ENCODE measurements around the gene HSD11B1. TPM values are rescaled to one million over a fixed set of nuclear protein-coding genes. Genes with fewer than 3 reads are reported as not detected.

The HSD11B1 gene
- polyA plus RNA-seq, 3 donors, result not detected

- Mint-ChIP-seq H3K27me3 (ENCODE audit: low read depth in 3 of 3) (peaks cover 0 to 2% (median 0%) of the 10 kb centered on the region in 3 donors), H3K27ac (no peak overlapping the region), H3K9me3 (peaks cover 0 to 7% (median 4%) of the 10 kb centered on the region in 7 donors), H3K36me3 (peaks cover 2 to 6% of the 10 kb centered on the region in 2 donors), H3K4me3 (no peak overlapping the region), H3K4me1 (peaks cover 19% of the 10 kb centered on the region)
- Histone ChIP-seq H3K79me2 (ENCODE audit: insufficient read depth, low read length) (no peaks in the 10 kb centered on the region), H4K20me1 (ENCODE audit: insufficient read depth, low read length) (no peaks in the 10 kb centered on the region), H3K36me3 (replicated peaks in 1 of 2; ENCODE audit: control insufficient read depth in 1 of 2, insufficient read depth in 2 of 2, low read length in 2 of 2) (no peaks in the 10 kb centered on the region), H3K4me3 (replicated peaks in 1 of 3; ENCODE audit: low read depth in 2 of 3, low read length in 3 of 3) (no peak overlapping the region), H3K27me3 (ENCODE audit: control insufficient read depth in 2 of 2, insufficient read depth in 2 of 2, low read length in 2 of 2) (no peaks in the 10 kb centered on the region), H3K27ac (ENCODE audit: low read depth in 1 of 2, low read length in 2 of 2) (no peak overlapping the region), H3K9me3 (replicated peaks in 1 of 2; ENCODE audit: control insufficient read depth in 1 of 2, insufficient read depth in 1 of 2, low read length in 2 of 2) (no peaks in the 10 kb centered on the region), H3K9ac (ENCODE audit: insufficient read depth, low read length, poor library complexity, severe bottlenecking) (no peak overlapping the region), H3K4me2 (replicated peaks; ENCODE audit: extremely low read depth, low read length, poor library complexity, severe bottlenecking) (no peak overlapping the region), H2AFZ (ENCODE audit: insufficient read depth, low read depth, low read length, poor library complexity, severe bottlenecking) (no peak overlapping the region), H3K4me1 (ENCODE audit: control insufficient read depth in 1 of 2, insufficient read depth in 2 of 2, low read length in 2 of 2) (peaks cover 18 to 20% of the 10 kb centered on the region in 2 donors)
- no peak for TF ChIP-seq CTCF (IDR thresholded peaks at IDR 0.05)
- WGBS (ENCODE audit: insufficient coverage), result no CpG with 5 or more reads among the region's 1 CpG
- intact Hi-C loops (cut with micrococcal nuclease), result loop anchor here in 1 of 2 donors (5.0 kb wide), 1 partner anchor 39 kb away; no protein-coding TSS in a partner anchor
- DNase-seq, result no peak
Observed at GRCh38 chr1:209702832-209703231, 1.8 kb upstream of the HSD11B1 start.

DNA sequence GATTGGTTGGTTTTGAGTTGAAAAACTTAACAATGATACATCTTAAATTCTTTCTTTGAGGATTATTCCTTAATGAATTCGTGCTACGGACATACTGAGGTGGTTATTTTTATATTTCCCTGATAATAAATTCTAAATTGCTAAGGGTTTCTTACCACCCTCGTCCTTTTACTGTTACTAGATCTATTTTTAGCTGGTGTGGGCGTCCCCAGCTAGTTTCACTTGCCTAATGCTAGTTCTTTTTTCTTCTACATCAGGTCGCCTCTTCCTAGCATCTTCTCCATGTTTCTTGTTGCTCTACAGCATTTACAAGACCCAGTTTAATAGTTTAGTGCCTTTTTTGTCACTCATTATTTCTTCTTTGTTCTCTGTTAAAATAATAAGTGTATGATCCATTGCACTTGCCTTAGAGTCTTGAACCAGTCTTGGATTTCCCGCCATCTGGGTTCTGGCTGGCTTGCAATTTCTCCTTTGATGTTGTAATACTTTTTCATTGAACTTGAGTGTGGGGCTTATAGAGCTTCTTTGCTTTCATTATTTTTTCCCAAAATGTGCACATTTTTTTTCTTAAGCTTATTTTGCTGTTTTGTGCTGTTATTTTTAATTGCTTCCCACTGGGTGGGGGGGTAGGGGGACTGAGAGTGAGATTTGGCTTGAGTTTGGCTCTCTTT, 677 bp upstream of the HSD11B1 start:
- H3K4me3 ChIP-seq (replicated peaks in 1 of 3; ENCODE audit: low read depth in 2 of 3, low read length in 3 of 3), result peak overlapping the region in 1 of 3 experiments; percentile 33
- Mint-ChIP-seq H3K9me3 (peaks cover 0 to 7% (median 4%) of the 10 kb centered on the region in 7 donors), H3K4me1 (peaks cover 19% of the 10 kb centered on the region), H3K4me3 (peak overlapping the region in 1 of 2 donors; percentile 40), H3K27me3 (ENCODE audit: low read depth in 3 of 3) (peaks cover 0 to 2% (median 0%) of the 10 kb centered on the region in 3 donors), H3K36me3 (peaks cover 2 to 7% of the 10 kb centered on the region in 2 donors), H3K27ac (peak overlapping the region in 1 of 7 donors; percentile 40)
- WGBS (ENCODE audit: insufficient coverage), result no CpG with 5 or more reads among the region's 6 CpGs
- H3K9me3 ChIP-seq (replicated peaks in 1 of 2; ENCODE audit: control insufficient read depth in 1 of 2, insufficient read depth in 1 of 2, low read length in 2 of 2), result no peaks in the 10 kb centered on the region
- H3K9ac ChIP-seq (ENCODE audit: insufficient read depth, low read length, poor library complexity, severe bottlenecking), result no peak overlapping the region
- no peaks in the 10 kb centered on the region for H3K79me2 ChIP-seq (ENCODE audit: insufficient read depth, low read length)
- peak overlapping the region; percentile 36 for H3K4me2 ChIP-seq (replicated peaks; ENCODE audit: extremely low read depth, low read length, poor library complexity, severe bottlenecking)
- DNase-seq, result no peak
- no peaks in the 10 kb centered on the region for H3K36me3 ChIP-seq (replicated peaks in 1 of 2; ENCODE audit: control insufficient read depth in 1 of 2, insufficient read depth in 2 of 2, low read length in 2 of 2)
- H3K4me1 ChIP-seq (ENCODE audit: control insufficient read depth in 1 of 2, insufficient read depth in 2 of 2, low read length in 2 of 2), result peaks cover 18 to 20% of the 10 kb centered on the region in 2 donors
- TF ChIP-seq CTCF (IDR thresholded peaks at IDR 0.05), result no peak
- no peaks in the 10 kb centered on the region for H3K27me3 ChIP-seq (ENCODE audit: control insufficient read depth in 2 of 2, insufficient read depth in 2 of 2, low read length in 2 of 2)
- no peaks in the 10 kb centered on the region for H4K20me1 ChIP-seq (ENCODE audit: insufficient read depth, low read length)
- no peak overlapping the region for H3K27ac ChIP-seq (ENCODE audit: low read depth in 1 of 2, low read length in 2 of 2)
- intact Hi-C loops (cut with micrococcal nuclease), result loop anchor here in 1 of 2 donors (5.0 kb wide), 1 partner anchor 38 kb away; no protein-coding TSS in a partner anchor
- H2AFZ ChIP-seq (ENCODE audit: insufficient read depth, low read depth, low read length, poor library complexity, severe bottlenecking), result peak overlapping the region; percentile 53

All from CD14-positive monocyte (primary cell).